Kidney tubule cell (primary cell): Measurements from ENCODE around the gene SLIT3.
"Not testable (repeated sequence)": the region's sequence is repeated elsewhere in the genome, so short reads cannot be mapped to it uniquely, and the experiment has no call there.

Experiments
- DNase-seq: peaks from one replicate; pipeline ENCODE4 v3.0.0-alpha.2; 2018; ENCODE audit warnings: low spot score

The SLIT3 gene

DNA sequence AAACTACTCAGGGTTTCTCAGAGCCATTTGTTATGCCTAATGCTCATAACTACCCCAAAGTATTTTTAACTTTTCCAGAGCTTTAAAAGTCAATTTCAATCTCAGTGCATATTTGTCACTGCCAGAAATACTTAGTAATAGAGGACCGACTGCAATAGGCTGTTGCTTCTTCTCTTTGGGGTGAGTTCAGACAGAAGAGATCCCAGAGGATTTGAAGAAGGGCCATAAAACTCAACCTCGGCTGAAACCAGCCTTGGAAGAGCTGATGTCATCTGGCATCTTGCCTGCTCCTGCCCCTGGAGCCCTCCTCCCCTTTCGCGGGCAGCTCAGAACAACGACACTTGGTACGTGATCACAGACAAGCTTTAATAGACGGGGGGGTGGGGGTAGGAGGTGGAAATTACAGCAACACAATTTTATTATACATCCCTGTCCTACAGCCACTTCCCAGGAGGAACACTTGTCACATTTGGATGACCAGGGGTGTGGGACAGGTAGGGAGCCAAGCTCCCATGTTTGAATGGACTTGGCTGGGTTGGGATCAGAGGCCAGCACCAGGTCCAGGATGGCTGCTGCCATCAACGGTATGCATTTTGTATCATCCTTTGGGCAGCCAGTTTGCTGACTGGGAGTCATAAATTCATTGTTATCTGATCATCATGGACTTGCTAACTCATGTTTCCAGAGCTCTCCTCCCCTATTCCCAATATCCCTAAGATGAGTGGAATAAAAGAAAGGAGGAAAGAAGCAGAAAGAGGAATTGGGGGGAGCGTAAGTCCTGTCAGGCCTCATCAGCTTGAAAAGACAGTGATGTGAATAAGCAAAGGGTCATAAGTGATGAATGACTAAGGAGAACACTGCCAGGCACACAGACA lies 535.2 kb downstream of the SLIT3 start:
- peak; percentile 16 for DNase-seq

DNA sequence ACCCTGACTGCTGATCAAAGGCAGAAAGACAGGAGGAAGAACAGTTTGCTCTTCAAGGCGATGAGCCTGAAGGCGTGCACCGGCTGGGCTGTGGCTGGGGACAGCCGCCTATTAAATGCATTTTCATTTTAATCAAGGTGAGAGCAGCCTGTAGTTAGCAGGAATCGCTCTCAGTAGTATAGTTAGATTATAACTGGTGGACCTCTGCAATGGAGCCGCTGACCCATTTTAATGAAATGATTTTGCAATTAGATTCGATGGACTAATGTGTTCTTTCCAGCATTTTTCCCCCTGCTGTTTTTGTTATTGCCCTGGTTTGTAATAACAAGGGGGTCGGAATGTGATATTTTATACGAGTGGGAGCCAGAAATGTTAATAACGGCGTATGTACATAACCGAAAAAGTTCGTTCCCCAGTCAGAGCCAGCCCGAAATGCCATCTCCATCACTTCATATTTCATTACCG lies 535.8 kb downstream of the SLIT3 start:
- DNase-seq = no peak

DNA sequence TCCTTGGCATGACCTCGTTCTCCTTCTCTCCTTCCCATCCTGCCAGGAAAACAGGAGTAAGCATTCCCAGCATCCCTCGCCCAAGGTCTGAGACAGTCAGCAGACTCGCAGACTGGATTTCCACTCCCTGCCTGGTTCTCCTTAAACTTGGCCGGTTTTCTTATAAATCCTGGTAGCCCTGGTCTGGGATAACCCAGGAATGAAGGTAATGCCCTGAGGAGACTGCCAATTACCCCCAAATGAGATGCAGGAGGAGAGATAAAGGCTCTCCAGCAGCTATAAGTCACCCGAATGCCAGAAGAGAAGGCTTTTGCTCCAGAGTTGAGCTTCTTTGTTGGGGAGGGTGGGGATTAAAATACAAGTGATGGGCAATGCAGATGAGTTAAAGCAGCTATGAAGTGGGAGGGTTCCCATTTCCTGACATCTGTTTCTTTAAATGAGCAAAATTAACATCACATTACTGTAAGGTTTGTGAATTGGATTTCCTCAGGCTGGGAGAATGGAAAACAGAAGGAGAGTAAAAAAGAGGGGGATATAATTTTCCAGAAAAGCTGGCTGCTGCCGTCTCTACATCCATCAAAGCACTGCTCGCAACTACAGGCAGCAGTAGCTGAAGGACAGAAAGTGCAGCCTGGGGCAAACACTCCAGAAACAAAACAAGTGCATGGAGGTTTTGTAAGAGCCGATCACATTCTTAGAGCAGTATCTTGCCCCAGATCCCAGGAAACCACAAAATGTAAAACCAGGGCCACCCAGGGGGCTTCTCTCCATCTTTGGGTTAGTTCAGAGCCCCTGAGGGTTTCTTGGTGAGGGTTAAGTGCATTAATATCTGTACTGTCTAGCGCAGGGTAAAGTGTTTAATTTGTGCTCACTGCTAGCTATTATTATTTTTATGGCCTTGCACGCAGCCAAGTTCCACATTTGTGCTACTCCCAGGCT lies 544.2 kb downstream of the SLIT3 start:
- DNase-seq = no peak

DNA sequence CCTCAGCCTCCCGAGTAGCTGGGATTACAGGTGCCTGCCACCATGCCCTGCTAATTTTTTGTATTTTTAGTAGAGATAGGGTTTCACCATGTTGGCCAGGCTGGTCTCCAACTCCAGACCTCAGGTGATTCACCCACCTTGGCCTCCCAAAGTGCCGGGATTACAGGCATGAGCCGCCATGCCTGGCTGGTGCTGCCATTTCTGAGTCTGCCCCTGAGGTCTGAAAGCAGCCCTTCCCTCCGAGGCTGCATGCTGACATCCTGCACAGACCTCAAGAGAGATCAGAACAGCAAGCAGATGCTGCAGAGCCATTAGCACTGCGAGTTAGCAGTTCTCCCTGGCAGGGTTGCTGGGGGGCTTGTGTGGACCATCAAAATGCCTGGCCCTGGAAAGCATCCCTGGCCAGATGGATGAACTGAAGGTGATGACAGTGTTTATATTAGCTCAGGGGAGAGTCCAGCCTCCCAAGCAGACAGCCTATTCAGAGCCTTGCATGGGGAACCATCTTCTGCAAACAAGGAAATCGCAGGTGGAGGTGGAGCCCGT lies 545.3 kb downstream of the SLIT3 start:
- no peak for DNase-seq

- no peak for DNase-seq
Measured at GRCh38 chr5:168753691-168754254, 547.2 kb downstream of the SLIT3 start.

DNA sequence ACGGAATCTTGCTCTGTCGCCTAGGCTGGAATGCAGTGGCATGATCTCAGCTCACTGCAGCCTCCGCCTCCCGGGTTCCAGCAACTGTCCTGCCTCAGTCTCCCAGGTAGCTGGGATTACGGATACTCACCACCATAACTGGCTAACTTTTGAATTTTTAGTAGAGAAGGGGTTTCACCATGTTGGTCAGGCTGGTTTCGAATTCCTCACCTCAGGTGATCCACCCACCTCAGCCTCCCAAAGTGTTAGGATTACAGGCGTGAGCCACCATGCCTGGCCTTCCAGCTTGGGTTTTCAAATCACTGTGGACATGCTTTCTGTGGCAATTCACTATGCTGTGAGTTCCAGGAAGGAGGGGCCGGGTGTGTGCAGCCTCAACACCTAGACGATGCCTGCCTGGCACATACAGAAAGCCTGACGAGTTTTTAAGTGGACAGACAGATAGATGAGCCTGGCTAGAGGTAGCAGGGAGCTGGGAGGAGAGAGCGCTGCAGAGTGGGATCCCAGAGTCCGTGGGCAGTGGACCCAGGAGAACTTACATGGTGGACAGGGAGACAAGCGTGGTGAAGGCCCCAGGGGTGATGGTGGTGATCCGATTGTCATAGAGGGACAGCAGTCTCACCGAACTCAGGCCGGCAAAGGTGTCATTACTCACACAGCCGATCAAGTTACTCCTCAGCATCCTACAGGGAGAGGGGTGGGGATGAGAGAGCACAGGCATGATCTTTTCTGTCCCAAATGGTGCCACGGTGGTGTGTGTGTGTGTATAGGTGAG lies 548.3 kb downstream of the SLIT3 start:
- no peak for DNase-seq

- DNase-seq = no peak
Measured at GRCh38 chr5:168752012-168752411, 548.9 kb downstream of the SLIT3 start.

GRCh38 chr5:168750926-168751325 lies 550.0 kb downstream of the SLIT3 start:
- no peak for DNase-seq

GRCh38 chr5:168749391-168750100 lies 551.4 kb downstream of the SLIT3 start:
- no peak for DNase-seq

DNA sequence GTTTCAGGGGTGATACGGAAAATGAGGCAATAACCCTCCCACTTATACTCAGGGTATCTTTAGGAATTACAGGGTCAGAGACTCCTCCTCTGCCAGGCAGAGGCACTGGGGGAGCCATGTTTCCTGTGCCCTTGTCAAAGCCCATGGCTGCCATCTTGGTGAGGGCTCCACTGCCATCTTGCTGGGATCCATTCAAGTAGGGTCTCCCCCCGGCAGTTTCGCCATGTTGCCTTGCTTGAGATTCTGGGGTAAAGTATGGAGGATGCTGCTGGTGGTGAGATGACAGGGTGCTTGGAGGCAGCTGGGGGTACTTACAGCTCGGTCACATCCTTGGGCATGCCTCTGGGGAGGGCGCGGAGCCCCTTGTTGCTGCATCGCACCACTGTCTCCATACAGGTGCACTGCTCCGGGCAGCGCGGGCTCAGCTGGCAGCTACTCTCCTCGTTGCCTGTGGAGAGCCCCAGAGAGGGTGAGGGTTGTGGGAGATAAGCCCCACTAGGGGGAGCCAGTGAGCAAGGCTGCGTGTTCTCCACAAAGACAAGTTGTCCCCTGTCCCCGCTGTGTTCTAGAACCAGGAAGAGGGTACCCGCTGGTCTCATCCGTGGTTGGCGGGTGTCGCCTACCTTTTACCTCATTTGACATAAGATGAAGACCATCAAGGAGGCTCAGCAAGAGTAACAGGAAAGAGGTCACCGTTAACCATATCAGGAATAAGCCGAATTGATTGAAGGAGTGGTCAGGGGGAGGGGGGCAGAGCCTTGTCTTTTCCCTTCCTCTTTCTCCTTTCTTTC lies 552.8 kb downstream of the SLIT3 start:
- peak; percentile 26 for DNase-seq

DNA sequence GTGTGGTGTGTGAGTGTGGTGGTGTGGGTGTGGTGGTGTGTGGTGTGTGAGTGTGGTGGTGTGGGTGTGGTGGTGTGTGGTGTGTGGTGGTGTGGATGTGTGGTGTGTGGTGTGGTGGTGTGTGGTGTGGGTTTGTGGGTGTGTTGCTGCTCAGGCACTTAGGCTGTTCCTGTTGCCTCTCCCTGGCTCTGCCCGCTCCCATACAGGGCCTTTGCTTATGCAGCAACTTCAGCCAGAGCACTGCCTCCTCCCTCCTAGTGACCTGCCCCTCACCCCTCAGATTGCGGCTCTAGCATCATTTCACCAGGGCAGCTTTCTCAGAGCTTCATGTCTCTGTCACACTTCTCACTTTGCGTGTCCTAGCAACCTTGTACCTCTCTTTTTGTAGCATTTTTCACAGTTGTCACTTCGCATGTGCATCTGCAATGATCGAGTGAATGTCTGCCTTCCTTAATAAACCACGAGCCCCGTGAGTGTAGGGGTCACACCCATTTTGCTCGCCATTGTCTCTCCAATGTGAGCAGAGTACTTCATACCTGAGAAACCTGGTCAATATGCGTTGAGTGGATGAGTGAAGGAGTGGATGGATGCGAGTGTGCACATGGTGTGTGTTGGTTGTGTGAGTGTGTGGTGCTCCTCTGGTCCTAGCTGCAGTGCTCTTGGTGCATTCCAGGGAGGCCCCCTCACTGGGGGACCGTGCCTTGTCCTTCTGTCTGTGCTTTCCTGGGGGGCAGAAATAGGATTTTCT lies 553.9 kb downstream of the SLIT3 start:
- no peak for DNase-seq

- not testable (repeated sequence) for DNase-seq
Measured at GRCh38 chr5:168746126-168746892, 554.6 kb downstream of the SLIT3 start.

GRCh38 chr5:168743617-168744016 lies 557.3 kb downstream of the SLIT3 start:
- no peak for DNase-seq

- not testable (repeated sequence) for DNase-seq
Measured at GRCh38 chr5:168742311-168742710, 558.6 kb downstream of the SLIT3 start.

GRCh38 chr5:168740811-168741213 lies 560.1 kb downstream of the SLIT3 start:
- no peak for DNase-seq

DNA sequence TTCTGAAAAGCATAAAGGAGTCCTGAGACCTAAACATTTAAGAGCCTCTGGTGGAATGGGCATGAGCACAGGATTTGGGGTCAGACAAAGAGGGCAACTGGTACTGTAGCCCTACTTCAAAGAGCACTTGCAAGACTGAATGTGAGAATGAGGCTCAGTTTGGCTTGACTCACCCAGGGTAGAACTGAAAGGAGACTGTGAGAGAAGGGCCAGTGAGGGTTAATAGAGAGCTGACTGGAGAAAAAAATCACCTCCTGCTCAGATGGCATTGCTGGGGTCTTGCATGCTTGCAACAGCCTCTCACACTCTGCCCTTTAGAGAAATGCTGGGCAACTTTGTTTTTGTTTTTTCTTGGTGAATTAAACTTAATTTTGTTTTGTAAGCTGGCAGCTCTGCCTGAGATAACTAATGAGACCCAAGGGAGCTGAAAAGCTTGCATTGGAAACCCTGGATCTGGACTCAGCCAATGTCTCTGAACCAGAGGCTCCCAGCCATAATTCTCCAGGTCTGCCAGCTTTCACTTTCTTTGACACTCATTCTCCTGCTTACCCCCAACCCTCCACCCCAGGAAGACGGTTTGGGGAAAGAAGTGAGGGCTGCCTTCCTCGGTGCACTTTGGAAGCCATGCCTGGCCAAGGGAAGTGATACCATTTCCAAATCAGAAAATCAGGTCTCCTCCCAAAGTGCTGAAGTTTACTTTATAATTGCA lies 560.7 kb downstream of the SLIT3 start:
- DNase-seq = no peak

DNA sequence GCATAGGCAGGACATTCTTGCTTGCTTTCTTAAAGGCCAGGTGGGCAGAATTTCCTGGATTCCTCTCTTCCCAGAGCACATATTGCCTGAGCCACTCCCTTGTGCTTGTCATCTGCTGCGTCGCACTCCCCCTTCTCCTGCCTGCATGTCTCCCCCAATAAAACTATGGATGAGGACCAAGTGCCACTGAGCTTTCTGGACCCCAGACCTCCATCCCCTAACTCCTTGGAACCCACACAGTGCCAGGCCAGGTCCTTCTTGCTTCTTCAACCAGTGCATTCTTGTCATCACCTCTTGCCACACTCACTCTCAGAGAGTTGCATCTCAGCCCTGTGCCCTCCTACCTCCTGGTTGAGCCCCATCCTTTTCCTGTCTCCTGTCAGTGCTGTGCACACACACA lies 563.9 kb downstream of the SLIT3 start:
- DNase-seq = no peak
